ENCODE data around the gene IL17RA.

GRCh38 chr22:17086788-17087497 lies 2.1 kb downstream of the IL17RA start:
- TF ChIP-seq CTCF (IDR thresholded peaks at IDR 0.05; ENCODE audit: poor library complexity, severe bottlenecking) (no peak), EP300 (conservative IDR thresholded peaks at IDR 0.05; ENCODE audit: poor library complexity, severe bottlenecking) (no peak), REST (IDR thresholded peaks at IDR 0.05; ENCODE audit: borderline replicate concordance) (no peak), EZH2 (IDR thresholded peaks at IDR 0.05; ENCODE audit: borderline replicate concordance, insufficient read depth, low read length, poor library complexity, severe bottlenecking) (no peak), TAF1 (IDR thresholded peaks at IDR 0.05; ENCODE audit: low read depth) (no peak), RAD21 (conservative IDR thresholded peaks at IDR 0.05) (no peak), SMC3 (conservative IDR thresholded peaks at IDR 0.05; ENCODE audit: poor library complexity) (no peak), MXI1 (conservative IDR thresholded peaks at IDR 0.05; ENCODE audit: poor library complexity, severe bottlenecking) (no peak), POLR2AphosphoS5 (IDR thresholded peaks at IDR 0.05) (no peak)
